CD14-positive monocyte (primary cell): ENCODE measurements around the gene NDUFC2. TPM values are rescaled to one million over a fixed set of nuclear protein-coding genes. Genes with fewer than 3 reads are reported as not detected.

Experiments used
- DNase-seq, 3 donors: peaks; one replicate each; pipeline ENCODE4 v3.0.0-alpha.2; 2011 to 2022
- H2AFZ ChIP-seq: 2 replicates; pipeline ENCODE4 v1.6.0; 2012; ENCODE audit warnings: mild to moderate bottlenecking, low read depth, low read length, inconsistent platforms; ENCODE audit not compliant: insufficient read depth, poor library complexity, severe bottlenecking
- H3K27ac ChIP-seq, 2 donors: 1 replicate in 1 of 2; 2 replicates in 1 of 2; pipeline ENCODE4 v1.5.1; 2012 to 2013; ENCODE audit warnings: low read length in 2 of 2, control low read depth in 1 of 2, inconsistent platforms in 1 of 2, low read depth in 1 of 2, mild to moderate bottlenecking in 1 of 2
- H3K27me3 ChIP-seq, 2 donors: one replicate each; pipeline versions ENCODE4 v1.6.0 to v1.6.1; 2011 to 2013; ENCODE audit warnings: low read length in 2 of 2; ENCODE audit not compliant: control insufficient read depth in 2 of 2, insufficient read depth in 2 of 2
- H3K36me3 ChIP-seq, 2 donors: replicated peaks in 1 of 2; 1 replicate in 1 of 2; 2 replicates in 1 of 2; pipeline versions ENCODE4 v1.5.1 to v1.6.1; 2012 to 2013; ENCODE audit warnings: low read length in 2 of 2, control low read depth in 1 of 2, inconsistent platforms in 1 of 2, mild to moderate bottlenecking in 1 of 2; ENCODE audit not compliant: insufficient read depth in 2 of 2, control insufficient read depth in 1 of 2
- H3K4me1 ChIP-seq, 2 donors: 1 replicate in 1 of 2; 2 replicates in 1 of 2; pipeline versions ENCODE4 v1.5.1 to v1.6.1; 2012 to 2013; ENCODE audit warnings: low read length in 2 of 2, control low read depth in 1 of 2, inconsistent platforms in 1 of 2, mild to moderate bottlenecking in 1 of 2, moderate library complexity in 1 of 2; ENCODE audit not compliant: insufficient read depth in 2 of 2, control insufficient read depth in 1 of 2
- H3K4me2 ChIP-seq: replicated peaks from 2 replicates; pipeline ENCODE3; 2012; ENCODE audit warnings: low read length, moderate library complexity, mild to moderate bottlenecking; ENCODE audit not compliant: poor library complexity, severe bottlenecking; ENCODE audit errors: extremely low read depth
- H3K4me3 ChIP-seq, 3 experiments: fragments of 200-600 bp in 1 of 3; sonication (generic) in 1 of 3; replicated peaks in 1 of 3; 1 replicate in 2 of 3; 2 replicates in 1 of 3; pipeline ENCODE4 v1.5.1; 2011 to 2013; ENCODE audit warnings: low read length in 3 of 3, mild to moderate bottlenecking in 3 of 3, control low read depth in 2 of 3, low read depth in 2 of 3, inconsistent platforms in 1 of 3, moderate library complexity in 1 of 3
- H3K79me2 ChIP-seq: 2 replicates; pipeline ENCODE4 v1.6.0; 2012; ENCODE audit warnings: mild to moderate bottlenecking, control low read depth, inconsistent platforms, low read length, moderate library complexity; ENCODE audit not compliant: insufficient read depth
- H3K9ac ChIP-seq: 2 replicates; pipeline ENCODE4 v1.6.0; 2017; ENCODE audit warnings: low read length, mild to moderate bottlenecking; ENCODE audit not compliant: insufficient read depth, poor library complexity, severe bottlenecking
- H3K9me3 ChIP-seq, 2 donors: replicated peaks in 1 of 2; 1 replicate in 1 of 2; 2 replicates in 1 of 2; pipeline versions ENCODE4 v1.5.1 to v1.6.1; 2012 to 2013; ENCODE audit warnings: low read length in 2 of 2, control low read depth in 1 of 2; ENCODE audit not compliant: control insufficient read depth in 1 of 2, insufficient read depth in 1 of 2
- H4K20me1 ChIP-seq: 2 replicates; pipeline ENCODE4 v1.6.0; 2012; ENCODE audit warnings: mild to moderate bottlenecking, low read length, control low read depth, moderate library complexity; ENCODE audit not compliant: insufficient read depth
- H3K27ac Mint-ChIP-seq, 7 donors: one replicate each; pipeline ENCODE4 v1.8.0; 2020; ENCODE audit warnings: mild to moderate bottlenecking in 7 of 7, mixed read lengths in 7 of 7, moderate library complexity in 6 of 7, inconsistent platforms in 2 of 7
- H3K27me3 Mint-ChIP-seq, 3 donors: one replicate each; pipeline ENCODE4 v1.8.0; 2021 to 2022; ENCODE audit warnings: low read depth in 3 of 3, mild to moderate bottlenecking in 3 of 3, mixed read lengths in 3 of 3, moderate library complexity in 3 of 3, inconsistent platforms in 1 of 3
- H3K36me3 Mint-ChIP-seq, 2 donors: one replicate each; pipeline ENCODE4 v1.8.0; 2020; ENCODE audit warnings: mixed read lengths in 2 of 2, inconsistent platforms in 1 of 2, mild to moderate bottlenecking in 1 of 2
- H3K4me1 Mint-ChIP-seq: one replicate; pipeline ENCODE4 v1.8.0; 2020; ENCODE audit warnings: mild to moderate bottlenecking, mixed read lengths
- H3K4me3 Mint-ChIP-seq, 2 donors: one replicate each; pipeline ENCODE4 v1.8.0; 2020; ENCODE audit warnings: mild to moderate bottlenecking in 2 of 2, mixed read lengths in 2 of 2, moderate library complexity in 1 of 2
- H3K9me3 Mint-ChIP-seq, 7 donors: one replicate each; pipeline ENCODE4 v1.8.0; 2020 to 2022; ENCODE audit warnings: mixed read lengths in 7 of 7, mild to moderate bottlenecking in 6 of 7, moderate library complexity in 6 of 7, inconsistent platforms in 2 of 7
- CTCF ChIP-seq: fragments of 200-600 bp; IDR thresholded peaks from one replicate; pipeline ENCODE4 v1.8.0; 2022; ENCODE audit warnings: antibody characterized with exemption, mild to moderate bottlenecking
- WGBS: methylation state at CpG from one replicate; pipeline ENCODE4 v1.1.5; 2013; ENCODE audit warnings: missing lambda C conversion rate; ENCODE audit not compliant: insufficient coverage; 5-methylcytosine and 5-hydroxymethylcytosine counted together
- intact Hi-C, 2 donors: fragments of 100-400 bp; cut with micrococcal nuclease; formaldehyde crosslinking; loops; one replicate each; pipeline versions ENCODE4 v1.15.0 to v1.15.1; 2023
- polyA plus RNA-seq, 3 donors: library from polyadenylated mRNA; depleted of rRNA in 1 of 3; unstranded in 2 of 3; stranded (reverse) in 1 of 3; fragments of 300-500 nt in 2 of 3; fragments of >200 nt in 1 of 3; fragmentation: Illumina TruSeq in 2 of 3; gene quantifications; 1 replicate in 2 of 3; 2 replicates in 1 of 3; pipeline ENCODE4 v1.2.3, GENCODE V29; 2012 to 2021

NDUFC2 gene
- polyA plus RNA-seq, 3 donors: 47.7 to 219 (median 209) TPM

- Histone ChIP-seq H3K27ac (no peak overlapping the region), H3K4me1 (peaks cover 8 to 11% of the 10 kb centered on the region in 2 donors), H3K36me3 (peaks cover 44 to 57% of the 10 kb centered on the region in 2 donors), H3K4me2 (no peak overlapping the region), H4K20me1 (peaks cover 55% of the 10 kb centered on the region), H3K9ac (no peak overlapping the region), H3K27me3 (no peaks in the 10 kb centered on the region), H3K79me2 (peaks cover 52% of the 10 kb centered on the region), H3K9me3 (no peaks in the 10 kb centered on the region), H2AFZ (no peak overlapping the region), H3K4me3 (no peak overlapping the region)
- no peak for DNase-seq
- no peaks in the 10 kb centered on the region for H3K27me3 Mint-ChIP-seq
- H3K27ac Mint-ChIP-seq: peak overlapping the region in 3 of 7 donors; percentile 36 to 81 (median 47)
- no peak overlapping the region for H3K4me3 Mint-ChIP-seq
- WGBS: 100% methylated on average over 3 of the region's 4 CpGs
- no peak for TF ChIP-seq CTCF
- intact Hi-C loops: no loop called here
- H3K36me3 Mint-ChIP-seq: peaks cover 44 to 61% of the 10 kb centered on the region in 2 donors
- H3K9me3 Mint-ChIP-seq: no peaks in the 10 kb centered on the region
- H3K4me1 Mint-ChIP-seq: peaks cover 22% of the 10 kb centered on the region
Measured at GRCh38 chr11:78072455-78072854, 7.2 kb downstream of the NDUFC2 start.

GRCh38 chr11:78071717-78072116, 7.9 kb downstream of the NDUFC2 start:
- Mint-ChIP-seq H3K36me3 (peaks cover 48 to 64% of the 10 kb centered on the region in 2 donors), H3K4me3 (no peak overlapping the region), H3K4me1 (peaks cover 17% of the 10 kb centered on the region), H3K9me3 (no peaks in the 10 kb centered on the region), H3K27ac (peak overlapping the region in 1 of 7 donors; percentile 52), H3K27me3 (no peaks in the 10 kb centered on the region)
- Histone ChIP-seq H3K79me2 (peaks cover 45% of the 10 kb centered on the region), H3K27me3 (no peaks in the 10 kb centered on the region), H3K4me1 (peaks cover 1 to 3% of the 10 kb centered on the region in 2 donors), H3K9me3 (no peaks in the 10 kb centered on the region), H3K9ac (no peak overlapping the region), H4K20me1 (peaks cover 48% of the 10 kb centered on the region), H3K27ac (no peak overlapping the region), H3K36me3 (peaks cover 44 to 60% of the 10 kb centered on the region in 2 donors), H3K4me3 (no peak overlapping the region), H3K4me2 (no peak overlapping the region), H2AFZ (no peak overlapping the region)
- no peak for TF ChIP-seq CTCF
- no peak for DNase-seq
- WGBS: no CpG with 5 or more reads among the region's 3 CpGs
- intact Hi-C loops: no loop called here
